H1 (cell line): ENCODE measurements around the gene MAP3K14. TPM values are rescaled to one million over a fixed set of nuclear protein-coding genes. Genes with fewer than 3 reads are reported as not detected.

ENCODE experiments used
- CTCF ChIA-PET: fragments of 300-600 bp; sonication (Branson Sonifier 250); formaldehyde crosslinking; loops from one replicate; lab custom pipeline; 2021; ENCODE audit not compliant: partially characterized antibody; lab: Charles Lee
- POLR2A ChIA-PET: fragments of 300-600 bp; sonication (Branson Sonifier 250); formaldehyde crosslinking; loops from one replicate; lab custom pipeline; 2021; ENCODE audit warnings: inconsistent platforms; ENCODE audit not compliant: partially characterized antibody; lab: Charles Lee
- DNase-seq, 2 experiments: peaks; one replicate each; pipeline versions ENCODE4 v3.0.0 to v3.0.0-alpha.2; 2010 to 2022; ENCODE audit warnings: low spot score in 2 of 2, low read depth in 1 of 2, mixed read lengths in 1 of 2
- FAIRE-seq: peaks from 2 replicates; lab custom pipeline; 2011; peaks lifted over from hg19 to GRCh38; lab: Jason Lieb, UNC
- H2AFZ ChIP-seq: 2 replicates; pipeline ENCODE4 v1.8.1; 2012; ENCODE audit warnings: low read length, inconsistent platforms
- H2AK5ac ChIP-seq: 2 replicates; pipeline ENCODE4 v1.6.1; 2013; ENCODE audit warnings: low read depth, low read length
- H2BK120ac ChIP-seq: replicated peaks from 2 replicates; pipeline ENCODE3; 2013; ENCODE audit warnings: low read depth, low read length, inconsistent platforms
- H2BK12ac ChIP-seq: 2 replicates; pipeline ENCODE4 v1.6.1; 2013; ENCODE audit warnings: low read depth, low read length
- H2BK15ac ChIP-seq: 2 replicates; pipeline ENCODE4 v1.6.1; 2013; ENCODE audit warnings: low read length
- H2BK20ac ChIP-seq: 2 replicates; pipeline ENCODE4 v1.6.1; 2013; ENCODE audit warnings: low read length
- H2BK5ac ChIP-seq: 2 replicates; pipeline ENCODE4 v1.6.1; 2013; ENCODE audit warnings: low read depth, low read length
- H3K14ac ChIP-seq: 2 replicates; pipeline ENCODE4 v1.6.1; 2013; ENCODE audit warnings: inconsistent platforms; ENCODE audit not compliant: insufficient read length
- H3K18ac ChIP-seq: 2 replicates; pipeline ENCODE4 v1.6.1; 2013; ENCODE audit warnings: low read length; ENCODE audit errors: extremely low read depth
- H3K23ac ChIP-seq: 2 replicates; pipeline ENCODE4 v1.6.1; 2013; ENCODE audit warnings: inconsistent platforms; ENCODE audit not compliant: insufficient read length
- H3K23me2 ChIP-seq: 2 replicates; pipeline ENCODE4 v1.6.1; 2013; ENCODE audit warnings: low read depth, low read length
- H3K27ac ChIP-seq: 2 replicates; pipeline ENCODE4 v1.6.1; 2011; ENCODE audit warnings: low read depth, low read length, inconsistent platforms
- H3K27me3 ChIP-seq, 4 experiments: replicated peaks in 1 of 4; 1 replicate in 1 of 4; 2 replicates in 3 of 4; pipeline versions ENCODE4 v1.6.1 to v1.8.1; 2011 to 2013; ENCODE audit warnings: low read length in 3 of 4, mild to moderate bottlenecking in 3 of 4, inconsistent platforms in 2 of 4, mixed read lengths in 2 of 4, moderate library complexity in 1 of 4; ENCODE audit not compliant: control insufficient read depth in 3 of 4, insufficient read depth in 3 of 4; ENCODE audit errors: extremely low read depth in 1 of 4
- H3K36me3 ChIP-seq, 4 experiments: 2 replicates each; pipeline versions ENCODE4 v1.6.1 to v1.8.1; 2011 to 2013; ENCODE audit warnings: mild to moderate bottlenecking in 4 of 4, low read length in 3 of 4, moderate library complexity in 2 of 4, control low read depth in 1 of 4, inconsistent platforms in 1 of 4; ENCODE audit not compliant: insufficient read depth in 4 of 4, control insufficient read depth in 2 of 4
- H3K4ac ChIP-seq: replicated peaks from 2 replicates; pipeline ENCODE3; 2013; ENCODE audit warnings: low read length, low read depth, mixed read lengths, inconsistent platforms; ENCODE audit not compliant: insufficient read length
- H3K4me1 ChIP-seq, 4 experiments: replicated peaks in 1 of 4; 1 replicate in 1 of 4; 2 replicates in 3 of 4; pipeline versions ENCODE4 v1.6.1 to v1.8.1; 2011 to 2013; ENCODE audit warnings: low read length in 3 of 4, inconsistent platforms in 2 of 4, mixed read lengths in 1 of 4; ENCODE audit not compliant: insufficient read depth in 4 of 4, control insufficient read depth in 3 of 4
- H3K4me2 ChIP-seq, 2 experiments: 2 replicates each; pipeline versions ENCODE4 v1.6.1 to v1.8.1; 2011 to 2013; ENCODE audit warnings: low read depth in 2 of 2, low read length in 2 of 2, control low read depth in 1 of 2, inconsistent platforms in 1 of 2, mild to moderate bottlenecking in 1 of 2; ENCODE audit not compliant: insufficient read depth in 1 of 2
- H3K4me3 ChIP-seq, 4 experiments: fragments of 200-600, 300-600 bp in 1 of 4; sonication (generic), shearing (Covaris generic), sonication (Bioruptor Twin) in 1 of 4; 2 replicates each; pipeline versions ENCODE4 v1.5.1 to v1.8.1; 2011 to 2016; ENCODE audit warnings: low read length in 4 of 4, low read depth in 3 of 4, control low read depth in 2 of 4, inconsistent platforms in 2 of 4, mild to moderate bottlenecking in 2 of 4, mixed read lengths in 1 of 4, moderate library complexity in 1 of 4; ENCODE audit not compliant: insufficient read depth in 2 of 4; ENCODE audit errors: extremely low read depth in 1 of 4
- H3K56ac ChIP-seq: replicated peaks from 2 replicates; pipeline ENCODE3; 2013; ENCODE audit warnings: low read depth, mild to moderate bottlenecking, mixed read lengths, low read length, inconsistent platforms; ENCODE audit not compliant: insufficient read length
- H3K79me1 ChIP-seq: 2 replicates; pipeline ENCODE4 v1.6.1; 2013; ENCODE audit warnings: low read depth, low read length, control low read depth
- H3K79me2 ChIP-seq, 2 experiments: 2 replicates each; pipeline versions ENCODE4 v1.6.1 to v1.8.1; 2012 to 2013; ENCODE audit warnings: low read length in 2 of 2, mild to moderate bottlenecking in 2 of 2, inconsistent platforms in 1 of 2; ENCODE audit not compliant: insufficient read depth in 2 of 2, control insufficient read depth in 1 of 2
- H3K9ac ChIP-seq, 4 experiments: replicated peaks in 1 of 4; 1 replicate in 1 of 4; 2 replicates in 3 of 4; pipeline versions ENCODE4 v1.6.1 to v1.8.1; 2011 to 2013; ENCODE audit warnings: low read depth in 3 of 4, low read length in 3 of 4, control low read depth in 2 of 4, mild to moderate bottlenecking in 2 of 4, moderate library complexity in 2 of 4, inconsistent platforms in 1 of 4; ENCODE audit errors: extremely low read depth in 1 of 4
- H3K9me3 ChIP-seq, 2 experiments: 2 replicates each; pipeline versions ENCODE4 v1.6.1 to v1.8.1; 2012 to 2013; ENCODE audit warnings: mild to moderate bottlenecking in 2 of 2, moderate library complexity in 2 of 2, control low read depth in 1 of 2, inconsistent platforms in 1 of 2, low read depth in 1 of 2, low read length in 1 of 2, mixed read lengths in 1 of 2; ENCODE audit not compliant: insufficient read depth in 2 of 2
- H4K20me1 ChIP-seq, 2 experiments: replicated peaks in 1 of 2; 2 replicates each; pipeline versions ENCODE3 to v1.8.1; 2011 to 2013; ENCODE audit warnings: inconsistent platforms in 2 of 2, low read length in 2 of 2, mild to moderate bottlenecking in 1 of 2; ENCODE audit not compliant: insufficient read depth in 2 of 2, control insufficient read depth in 1 of 2
- H4K5ac ChIP-seq: 2 replicates; pipeline ENCODE4 v1.6.1; 2013; ENCODE audit warnings: low read length, low read depth, mixed read lengths, inconsistent platforms; ENCODE audit not compliant: insufficient read length
- H4K8ac ChIP-seq: 2 replicates; pipeline ENCODE4 v1.8.0; 2013; ENCODE audit warnings: mild to moderate bottlenecking, moderate library complexity, low read length, inconsistent platforms; ENCODE audit not compliant: insufficient read depth; ENCODE audit errors: extremely low read depth
- H4K91ac ChIP-seq: replicated peaks from 2 replicates; pipeline ENCODE3; 2013; ENCODE audit warnings: low read length, mixed read lengths, inconsistent platforms; ENCODE audit not compliant: insufficient read length
- RAD21 ChIP-seq, 2 experiments: IDR thresholded peaks in 1 of 2; conservative IDR thresholded peaks in 1 of 2; 2 replicates each; pipeline ENCODE4 v1.6.1; 2011; ENCODE audit warnings: low read depth in 2 of 2, low read length in 2 of 2, improper control_type of control experiment in 1 of 2, inconsistent platforms in 1 of 2, mild to moderate bottlenecking in 1 of 2, moderate library complexity in 1 of 2
- SIX5 ChIP-seq: IDR thresholded peaks from 2 replicates; pipeline ENCODE4 v1.6.1; 2011; ENCODE audit warnings: mild to moderate bottlenecking, low read depth, low read length
- SP1 ChIP-seq: IDR thresholded peaks from 2 replicates; pipeline ENCODE4 v1.6.1; 2011; ENCODE audit warnings: low read depth, low read length
- TCF12 ChIP-seq: IDR thresholded peaks from 2 replicates; pipeline ENCODE4 v1.6.1; 2011; ENCODE audit warnings: low read depth, mild to moderate bottlenecking, low read length
- WGBS, 2 experiments: shearing (Covaris generic) in 1 of 2; methylation state at CpG; one replicate each; pipeline versions ENCODE4 v1.1.6 to v1.1.7; 2013 to 2015; ENCODE audit warnings: low lambda C conversion rate in 2 of 2, mixed read lengths in 2 of 2, inconsistent platforms in 1 of 2, low coverage in 1 of 2, missing lambda C conversion rate in 1 of 2; ENCODE audit not compliant: insufficient replicate concordance in 2 of 2, insufficient coverage in 1 of 2, insufficient read length in 1 of 2; ENCODE audit errors: extremely low coverage in 1 of 2, missing lambda C conversion rate in 1 of 2; 5-methylcytosine and 5-hydroxymethylcytosine counted together
- polyA plus RNA-seq, 7 experiments: library from polyadenylated mRNA; depleted of rRNA in 3 of 7; stranded (reverse) in 5 of 7; unstranded in 2 of 7; fragments of >200 nt in 5 of 7; fragments of 200-250 nt in 2 of 7; gene quantifications; 1 replicate in 5 of 7; 2 replicates in 1 of 7; 4 replicates in 1 of 7; pipeline versions ENCODE4 v1.2.1 to v1.2.3, GENCODE V29; 2011 to 2013; ENCODE audit warnings: missing spikeins in 2 of 7, mixed read lengths in 2 of 7
- total RNA-seq: library from RNA; stranded (reverse); fragmentation: NEBNext Ultra II Directional; extraction: Animal tissue kit (Norgen Biotek cat#: 25700); gene quantifications from 2 replicates; pipeline ENCODE4 v1.2.1, GENCODE V29; 2021
- TF ChIP-seq, protein P1 (sequence below): IDR thresholded peaks from 2 replicates; pipeline ENCODE4 v1.6.1; 2011; ENCODE audit warnings: low read length, improper control_type of control experiment

The MAP3K14 gene
- total and polyA plus RNA-seq, 2 of the 8 experiments (the other 6 are each of a cell fraction or from before 2014, with no cell fraction given): 5.2 to 6.1 TPM

DNA sequence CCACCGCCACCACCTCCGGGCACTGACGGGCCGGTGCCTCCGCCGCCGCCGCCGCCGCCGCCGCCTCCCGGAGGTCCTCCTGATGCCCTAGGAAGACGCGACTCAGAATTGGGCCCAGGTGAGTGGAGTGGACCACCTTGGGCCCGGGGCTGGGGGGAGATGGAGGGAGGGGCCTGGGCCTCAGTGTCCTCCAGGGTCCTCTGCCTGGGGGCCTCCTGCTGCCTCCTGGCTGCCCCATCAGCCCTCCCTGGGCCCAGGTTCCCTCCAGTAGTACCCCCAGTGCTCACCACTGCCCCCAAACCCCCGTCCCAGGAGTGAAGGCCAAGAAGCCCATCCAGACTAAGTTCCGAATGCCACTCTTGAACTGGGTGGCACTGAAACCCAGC is 74.8 kb downstream of the MAP3K14 start:
- Histone ChIP-seq H3K4me3 (peak overlapping the region; percentile 14 to 73 (median 38); a peak in 5 of 8 replicates), H3K4ac (no peak overlapping the region), H2BK15ac (no peak overlapping the region), H4K91ac (no peak overlapping the region), H4K5ac (peak overlapping the region; percentile 9), H2BK120ac (no peak overlapping the region), H4K20me1 (peaks cover 1 to 3% of the 10 kb centered on the region in 2 experiments), H3K79me2 (no peaks in the 10 kb centered on the region), H2AK5ac (no peak overlapping the region), H3K27me3 (peaks cover 0 to 25% (median 18%) of the 10 kb centered on the region in 4 experiments; a peak in 6 of 7 replicates), H3K56ac (no peak overlapping the region), H3K23me2 (peaks cover 14% of the 10 kb centered on the region; the same call in 1 of the 2 replicates), H3K14ac (no peak overlapping the region), H2BK12ac (no peak overlapping the region), H3K4me2 (peak overlapping the region; percentile 55 to 77), H2BK5ac (no peak overlapping the region), H2BK20ac (no peak overlapping the region), H3K23ac (no peak overlapping the region), H4K8ac (no peak overlapping the region), H3K4me1 (peaks cover 0 to 21% (median 14%) of the 10 kb centered on the region in 4 experiments; a peak in 6 of 7 replicates), H3K36me3 (no peaks in the 10 kb centered on the region), H2AFZ (no peak overlapping the region), H3K79me1 (no peaks in the 10 kb centered on the region), H3K27ac (no peak overlapping the region), H3K9me3 (no peaks in the 10 kb centered on the region), H3K18ac (no peak overlapping the region), H3K9ac (no peak overlapping the region)
- POLR2A ChIA-PET: interaction anchor here (0.7 to 4.5 kb wide), 7 partner anchors 11 to 93 kb away, joined by 3 to 24 read pairs (median 6); partner anchors contain the start of genes HEXIM1 and HEXIM2
- WGBS, 2 experiments: 67% methylated on average over 2 of the region's 18 CpGs; no CpG with 5 or more reads in 1 of the 2 experiments
- FAIRE-seq: no peak
- DNase-seq: no peak
- TF ChIP-seq SIX5: no peak
- TF ChIP-seq SP1: no peak
- TF ChIP-seq TCF12: no peak
- no peak for TF ChIP-seq RAD21 (IDR thresholded peaks at IDR 0.05 in 1 of 2, conservative IDR thresholded peaks at IDR 0.05 in 1 of 2; ENCODE audit: low read depth in 2 of 2, low read length in 2 of 2)
- TF ChIP-seq, protein P1, sequence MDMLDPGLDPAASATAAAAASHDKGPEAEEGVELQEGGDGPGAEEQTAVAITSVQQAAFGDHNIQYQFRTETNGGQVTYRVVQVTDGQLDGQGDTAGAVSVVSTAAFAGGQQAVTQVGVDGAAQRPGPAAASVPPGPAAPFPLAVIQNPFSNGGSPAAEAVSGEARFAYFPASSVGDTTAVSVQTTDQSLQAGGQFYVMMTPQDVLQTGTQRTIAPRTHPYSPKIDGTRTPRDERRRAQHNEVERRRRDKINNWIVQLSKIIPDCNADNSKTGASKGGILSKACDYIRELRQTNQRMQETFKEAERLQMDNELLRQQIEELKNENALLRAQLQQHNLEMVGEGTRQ: no peak
- CTCF ChIA-PET: interaction anchor here (1.2 to 22.1 kb wide), 7 partner anchors 7 to 143 kb away, joined by 3 to 362 read pairs (median 15); no protein-coding TSS in a partner anchor
